AG09319 (cell line): ENCODE results near the gene ZBTB25.

Source experiments
- DNase-seq: peaks from one replicate; pipeline ENCODE4 v3.0.0-alpha.2; 2010; ENCODE audit warnings: low read depth; ENCODE audit errors: extremely low read depth
- TF ChIP-seq, protein P1 (sequence below): IDR thresholded peaks from 2 replicates; pipeline ENCODE4 v1.5.1; 2011; ENCODE audit warnings: low read depth, mild to moderate bottlenecking, inconsistent platforms, low read length, moderate library complexity

ZBTB25 gene

DNA sequence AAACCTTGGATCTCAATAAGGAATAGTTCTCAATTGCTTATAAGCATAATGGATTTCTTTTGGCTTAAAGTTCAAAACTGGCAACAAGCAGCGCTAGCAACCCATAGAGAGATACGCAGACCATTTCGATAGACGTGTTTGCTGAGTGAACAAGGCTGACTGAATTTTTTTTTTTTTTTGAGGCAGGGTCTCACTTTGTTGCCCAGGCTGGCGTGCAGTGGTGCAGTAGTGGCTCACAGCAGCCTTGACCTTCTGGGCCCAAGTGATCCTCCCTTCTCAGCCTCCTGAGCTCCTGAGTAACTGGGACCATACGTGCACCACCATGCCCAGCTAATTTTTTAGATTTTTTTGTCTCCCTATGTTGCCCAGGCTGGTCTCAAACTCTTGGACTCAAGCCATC lies 39.8 kb downstream of the ZBTB25 start:
- DNase-seq = no peak
- TF ChIP-seq, protein P1, sequence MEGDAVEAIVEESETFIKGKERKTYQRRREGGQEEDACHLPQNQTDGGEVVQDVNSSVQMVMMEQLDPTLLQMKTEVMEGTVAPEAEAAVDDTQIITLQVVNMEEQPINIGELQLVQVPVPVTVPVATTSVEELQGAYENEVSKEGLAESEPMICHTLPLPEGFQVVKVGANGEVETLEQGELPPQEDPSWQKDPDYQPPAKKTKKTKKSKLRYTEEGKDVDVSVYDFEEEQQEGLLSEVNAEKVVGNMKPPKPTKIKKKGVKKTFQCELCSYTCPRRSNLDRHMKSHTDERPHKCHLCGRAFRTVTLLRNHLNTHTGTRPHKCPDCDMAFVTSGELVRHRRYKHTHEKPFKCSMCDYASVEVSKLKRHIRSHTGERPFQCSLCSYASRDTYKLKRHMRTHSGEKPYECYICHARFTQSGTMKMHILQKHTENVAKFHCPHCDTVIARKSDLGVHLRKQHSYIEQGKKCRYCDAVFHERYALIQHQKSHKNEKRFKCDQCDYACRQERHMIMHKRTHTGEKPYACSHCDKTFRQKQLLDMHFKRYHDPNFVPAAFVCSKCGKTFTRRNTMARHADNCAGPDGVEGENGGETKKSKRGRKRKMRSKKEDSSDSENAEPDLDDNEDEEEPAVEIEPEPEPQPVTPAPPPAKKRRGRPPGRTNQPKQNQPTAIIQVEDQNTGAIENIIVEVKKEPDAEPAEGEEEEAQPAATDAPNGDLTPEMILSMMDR = no peak

DNA sequence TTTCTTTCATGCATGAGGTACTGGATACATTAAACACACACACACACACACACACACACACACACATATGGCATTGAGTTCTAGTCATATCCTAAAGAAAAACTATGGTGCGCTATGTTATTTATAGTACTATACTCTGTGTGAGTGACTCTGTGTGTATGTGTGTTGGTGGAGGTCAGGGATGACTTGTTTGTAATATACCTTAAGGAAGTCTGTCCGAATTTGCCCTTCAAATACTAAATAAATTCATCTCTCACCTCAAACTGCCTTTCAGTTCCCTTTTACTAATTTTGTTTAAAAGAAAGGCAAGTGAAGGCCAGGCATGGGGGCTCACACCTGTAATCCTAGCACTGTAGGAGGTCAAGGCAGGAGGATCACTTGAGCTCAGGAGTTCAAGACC lies 40.4 kb downstream of the ZBTB25 start:
- no peak for DNase-seq
- TF ChIP-seq, protein P1 = no peak

DNA sequence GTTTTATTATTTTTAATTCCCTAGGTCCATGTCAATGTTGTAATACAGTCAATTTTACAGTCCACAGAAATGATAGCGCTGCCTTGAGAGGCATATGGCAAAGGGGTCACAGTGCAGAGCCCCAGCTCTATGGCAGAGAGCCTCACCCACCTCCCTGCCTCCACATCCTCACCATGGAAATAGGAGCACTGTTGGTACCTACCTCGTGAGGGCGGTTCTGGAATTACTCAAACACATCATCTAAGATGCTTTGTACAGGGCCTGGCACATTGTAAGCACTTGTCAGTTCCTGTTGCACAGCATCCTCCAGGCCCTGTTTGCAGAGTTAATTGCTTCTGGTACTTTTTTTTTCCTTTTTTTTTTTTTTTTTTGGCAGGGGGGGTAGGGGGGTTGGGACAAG lies 42.4 kb downstream of the ZBTB25 start:
- TF ChIP-seq, protein P1 = no peak
- DNase-seq = no peak

DNA sequence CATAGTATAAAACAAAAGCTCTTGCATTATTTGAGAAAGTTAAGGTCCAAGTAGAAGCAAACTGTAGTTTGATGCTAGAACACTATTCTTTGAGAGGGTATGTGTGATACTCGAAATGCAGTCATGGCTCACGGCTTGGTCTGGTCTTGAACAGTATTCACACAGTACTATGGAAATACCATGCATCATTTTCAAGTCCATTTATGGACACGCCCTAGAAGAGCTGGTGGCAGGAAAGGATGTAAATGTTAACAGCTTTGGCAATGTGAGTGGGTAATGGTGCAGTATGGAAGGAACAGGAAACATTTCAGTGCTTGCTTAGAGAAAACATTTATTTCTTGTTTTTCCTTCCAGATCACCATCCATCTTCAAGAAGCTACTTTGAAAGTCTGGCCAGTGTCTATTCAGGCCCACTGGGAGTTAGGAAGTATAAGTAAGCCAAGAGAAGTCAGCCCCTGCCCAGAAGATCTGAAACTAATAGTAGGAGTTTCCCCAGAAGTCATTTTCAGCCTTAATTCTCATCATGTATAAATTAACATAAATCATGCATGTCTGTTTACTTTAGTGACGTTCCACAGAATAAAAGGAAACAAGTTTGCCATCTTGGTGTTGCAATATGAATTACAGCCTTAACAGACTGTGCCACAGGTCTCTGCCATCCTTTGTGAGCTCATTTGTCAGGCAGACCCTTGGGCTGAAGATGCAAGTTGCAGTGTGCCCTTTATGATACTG lies 44.1 kb downstream of the ZBTB25 start:
- TF ChIP-seq, protein P1 = no peak
- DNase-seq = no peak

DNA sequence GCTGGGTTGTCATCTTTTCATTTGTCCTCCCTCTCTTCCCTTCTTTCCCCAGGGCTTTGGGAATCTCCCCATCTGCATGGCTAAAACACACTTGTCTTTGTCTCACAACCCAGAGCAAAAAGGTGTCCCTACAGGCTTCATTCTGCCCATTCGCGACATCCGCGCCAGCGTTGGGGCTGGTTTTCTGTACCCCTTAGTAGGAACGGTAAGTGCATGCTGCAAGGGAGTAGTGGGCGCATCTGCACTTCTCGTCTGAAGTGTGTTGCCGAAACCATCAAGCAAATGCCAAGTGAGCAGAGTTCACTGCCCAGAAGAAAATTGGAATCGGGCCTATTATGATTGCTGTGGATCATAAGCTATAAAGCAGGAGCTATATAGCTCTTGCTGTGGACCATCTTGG lies 49.0 kb downstream of the ZBTB25 start:
- TF ChIP-seq, protein P1 = no peak

DNA sequence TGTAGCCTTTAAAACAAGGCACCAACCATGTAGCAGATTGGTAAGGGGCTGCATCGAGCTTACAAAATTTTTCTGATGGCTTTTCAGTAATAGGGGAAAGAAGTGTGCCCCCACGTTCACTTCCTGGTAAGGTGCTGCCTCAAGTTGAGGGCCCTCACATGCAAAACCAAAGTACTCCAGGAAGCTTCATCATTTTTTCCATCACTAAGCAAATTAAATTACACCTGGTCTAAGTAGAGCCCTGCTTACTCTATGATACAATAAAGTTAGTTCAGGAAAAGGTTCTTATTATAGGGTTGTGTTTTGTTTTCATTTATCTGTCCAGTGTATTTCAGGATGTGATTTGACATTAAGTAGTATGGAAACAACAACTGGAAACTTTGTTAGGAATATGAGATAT lies 53.4 kb downstream of the ZBTB25 start:
- no peak for DNase-seq
- TF ChIP-seq, protein P1 = no peak

More for the DNA sequence above, 49.0 kb downstream of the ZBTB25 start:
- DNase-seq = no peak

DNA sequence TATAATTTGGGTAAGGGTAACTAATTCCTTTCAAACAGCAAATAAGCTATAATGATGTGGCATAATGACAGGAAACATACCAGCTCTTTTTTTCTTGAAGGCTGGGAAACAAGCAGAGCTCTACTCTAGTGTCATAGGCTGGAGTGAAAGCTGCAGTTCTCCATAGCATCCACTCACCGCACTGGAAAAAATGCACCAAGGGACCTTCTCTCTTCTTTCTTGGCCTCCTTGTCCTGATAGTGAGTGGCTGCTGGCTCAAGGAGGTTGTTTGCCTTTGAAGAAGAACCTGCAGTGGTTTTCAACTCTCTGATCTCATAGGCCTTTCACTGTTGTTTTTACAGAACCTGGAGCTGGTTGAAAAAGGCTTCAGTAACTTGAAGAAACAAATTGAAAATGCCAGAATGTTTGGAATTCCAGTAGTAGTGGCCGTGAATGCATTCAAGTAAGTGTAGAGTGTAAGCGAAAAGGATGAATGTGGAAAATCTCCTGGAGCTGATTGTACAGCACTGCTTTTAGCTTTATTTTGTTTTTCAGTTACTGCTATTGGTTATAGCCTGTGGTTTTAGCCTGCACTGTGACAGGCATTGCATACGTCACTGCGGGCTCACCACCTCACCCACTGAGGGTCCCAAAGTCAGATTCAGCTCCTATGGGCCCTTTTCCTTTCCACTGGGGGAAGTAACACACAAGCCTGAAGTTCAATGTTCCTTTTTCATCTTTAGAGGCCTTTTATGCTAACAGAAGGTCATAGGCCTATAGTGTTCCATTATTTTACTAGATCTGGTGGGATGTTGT lies 55.6 kb downstream of the ZBTB25 start:
- TF ChIP-seq, protein P1 = no peak
- no peak for DNase-seq
